GM19397 (cell line): Measurements from ENCODE around the gene KCNJ5.
A peak's percentile ranks its signal among the peaks of the same experiment; 100 is the strongest.

Experiments used
- ATAC-seq: cut with Tn5 transposase; IDR thresholded peaks from one replicate; pipeline ENCODE4 v1.9.1; 2021; ENCODE audit warnings: mild to moderate bottlenecking, moderate library complexity; ENCODE audit not compliant: unreplicated experiment

The KCNJ5 gene

DNA sequence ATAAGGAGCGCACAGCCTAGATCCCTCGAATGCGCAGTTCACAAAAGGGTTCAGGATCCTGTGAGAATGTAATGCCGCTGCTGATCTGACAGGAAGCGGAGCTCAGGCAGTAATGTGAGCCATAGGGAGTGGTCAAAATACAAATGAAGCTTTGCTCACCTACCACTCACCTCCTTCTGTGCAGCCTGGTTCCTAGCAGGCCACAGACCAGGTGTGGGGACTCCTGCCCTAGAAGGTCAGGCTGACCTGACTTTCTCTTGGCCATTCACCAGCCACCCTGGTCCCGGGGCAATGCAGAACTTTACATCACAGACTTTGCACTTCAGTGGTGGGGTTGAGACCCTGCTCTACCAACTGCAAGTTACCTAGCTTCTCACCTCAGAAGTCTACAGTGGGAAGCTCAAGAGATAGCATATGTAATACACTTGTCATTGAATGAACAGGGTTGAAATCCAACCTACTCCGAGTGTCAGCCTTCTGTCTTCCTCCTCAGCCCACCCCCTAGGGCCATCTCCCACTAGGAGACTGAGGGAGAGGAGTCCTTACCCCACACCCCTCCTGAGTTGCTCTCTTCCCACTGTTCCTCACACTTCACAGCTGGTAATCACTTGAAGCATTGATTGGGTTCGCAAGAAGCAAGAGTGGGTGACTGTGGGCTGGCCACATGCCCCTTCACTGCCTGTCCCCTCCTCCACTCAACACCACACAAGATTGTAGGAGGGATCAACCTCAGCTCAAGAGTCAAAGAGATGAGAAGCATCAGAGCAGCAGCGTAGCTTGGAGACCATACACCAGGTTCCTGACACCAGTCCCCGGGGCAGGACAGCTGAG, 22.1 kb upstream of the KCNJ5 start:
- ATAC-seq: no peak

DNA sequence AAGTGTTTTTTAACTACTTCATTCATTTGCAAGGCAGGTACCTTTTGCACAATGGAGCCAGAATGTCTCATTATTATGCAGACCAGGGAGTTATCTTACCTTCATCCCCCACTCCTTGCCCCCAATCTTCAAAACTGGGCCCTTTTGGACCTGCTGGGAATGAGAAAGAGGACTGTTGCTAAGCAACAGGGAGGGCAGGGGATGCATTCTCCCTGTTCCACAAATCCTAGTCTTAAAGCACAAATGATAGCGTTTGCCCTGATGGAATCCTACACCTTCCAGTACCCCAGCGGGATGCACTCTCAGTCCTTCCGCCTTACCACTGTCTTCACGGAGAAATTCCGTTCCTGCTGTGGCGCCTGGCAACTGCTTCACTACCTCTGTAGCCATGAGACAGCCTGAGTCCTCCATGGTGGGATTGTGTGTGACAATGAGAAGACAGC, 20.0 kb upstream of the KCNJ5 start:
- no peak for ATAC-seq

DNA sequence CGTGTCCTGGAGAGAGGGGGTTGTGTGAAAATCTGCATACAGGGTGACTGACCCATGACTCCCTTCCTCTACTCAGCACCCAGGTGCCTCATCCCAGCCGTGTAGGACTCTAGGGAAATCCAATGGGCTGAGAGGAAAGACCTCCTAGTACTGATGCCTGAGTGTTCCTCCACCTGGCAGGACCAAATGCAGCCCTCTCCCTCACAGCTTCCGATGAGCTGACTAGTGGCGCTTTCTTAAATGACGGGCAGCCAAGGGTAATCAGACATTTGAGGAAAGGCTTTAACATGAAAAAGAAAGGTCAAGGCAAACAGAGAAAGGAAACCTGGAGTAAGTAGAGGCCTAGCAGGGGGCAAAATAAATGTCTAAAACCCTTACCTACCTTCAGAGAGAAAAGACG, 19.1 kb upstream of the KCNJ5 start:
- ATAC-seq: no peak

DNA sequence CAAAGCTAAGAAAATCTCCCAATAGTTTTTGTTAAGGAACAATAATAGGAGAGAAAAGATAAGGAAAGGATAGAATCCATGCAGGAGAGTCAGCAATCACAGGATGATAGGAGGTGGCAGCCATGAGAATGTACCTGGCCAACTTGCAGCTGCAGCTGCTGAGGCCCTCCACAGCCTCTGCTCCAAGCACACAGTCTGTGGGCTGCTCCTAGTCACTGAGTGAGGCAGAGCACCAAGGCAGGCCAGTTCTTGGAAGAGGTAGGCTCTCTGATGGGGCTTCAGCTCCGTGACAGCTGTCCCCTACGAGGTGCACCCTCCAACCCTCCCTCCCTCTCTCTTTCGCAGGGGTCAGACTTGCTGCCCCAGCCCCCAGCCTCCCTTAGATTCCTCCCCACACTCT, 18.6 kb upstream of the KCNJ5 start:
- no peak for ATAC-seq

DNA sequence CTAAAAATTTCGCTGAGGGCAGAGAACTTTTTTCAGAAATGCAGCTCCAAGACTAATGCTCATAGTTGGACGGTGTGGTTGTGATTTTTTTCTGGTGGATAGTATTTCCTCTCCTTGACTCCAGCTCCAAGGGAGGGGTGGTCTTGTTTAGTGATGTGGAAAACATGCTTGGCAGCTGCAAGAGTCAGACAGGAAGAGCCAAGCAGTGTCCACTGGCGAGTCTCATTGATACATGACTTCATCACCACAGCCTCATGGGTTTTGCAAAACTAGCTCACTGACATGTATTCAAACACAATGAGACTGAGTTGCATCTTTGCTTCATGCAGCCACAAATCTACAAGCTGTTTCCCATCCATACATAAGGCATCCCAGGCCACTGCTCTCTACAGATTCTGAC, 16.7 kb upstream of the KCNJ5 start:
- ATAC-seq: no peak

DNA sequence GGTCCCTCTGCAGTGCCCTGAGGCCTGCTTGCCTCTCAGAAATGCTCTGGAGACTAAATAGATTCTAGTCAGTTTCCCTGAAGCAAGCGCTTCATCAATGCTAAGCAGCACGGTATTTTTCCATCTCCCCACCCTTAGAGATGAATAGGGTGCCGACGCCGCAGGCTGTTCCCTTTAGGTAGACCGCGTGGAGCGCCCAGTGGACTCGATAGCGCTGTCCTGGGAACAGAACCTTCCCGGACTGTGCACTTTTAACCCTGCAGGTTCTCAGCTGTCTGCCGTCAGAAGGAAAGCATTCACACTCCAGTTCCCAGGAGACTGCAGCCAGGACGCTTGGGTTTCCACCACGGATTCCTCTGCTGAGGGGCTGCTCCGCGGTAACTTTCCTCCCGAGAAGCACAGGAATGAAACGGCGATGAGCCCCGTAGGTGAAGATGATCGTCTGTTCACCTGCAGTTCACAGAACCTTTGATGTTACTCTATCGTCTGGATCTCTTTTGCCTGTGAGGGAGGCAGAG, 15.0 kb upstream of the KCNJ5 start:
- ATAC-seq: no peak

DNA sequence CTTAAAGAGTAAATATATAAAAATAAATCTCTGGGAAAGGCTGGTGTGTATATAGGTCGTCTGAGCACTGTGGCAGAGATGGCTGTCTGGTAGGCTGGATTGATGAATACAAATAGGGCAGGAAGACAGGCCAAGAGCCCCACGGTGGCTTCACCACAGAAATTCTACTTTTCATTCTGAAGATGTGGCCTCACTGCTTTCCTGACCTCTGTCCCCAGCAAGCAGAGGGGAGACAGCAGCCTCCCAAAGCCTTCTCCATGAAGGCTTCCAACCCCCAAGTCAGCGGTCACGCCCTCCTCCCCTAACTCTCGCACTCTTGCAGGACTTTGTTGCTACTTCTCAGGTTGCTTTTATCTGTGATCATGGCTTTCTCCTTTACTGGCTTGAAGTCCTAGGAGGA, 13.4 kb upstream of the KCNJ5 start:
- no peak for ATAC-seq

DNA sequence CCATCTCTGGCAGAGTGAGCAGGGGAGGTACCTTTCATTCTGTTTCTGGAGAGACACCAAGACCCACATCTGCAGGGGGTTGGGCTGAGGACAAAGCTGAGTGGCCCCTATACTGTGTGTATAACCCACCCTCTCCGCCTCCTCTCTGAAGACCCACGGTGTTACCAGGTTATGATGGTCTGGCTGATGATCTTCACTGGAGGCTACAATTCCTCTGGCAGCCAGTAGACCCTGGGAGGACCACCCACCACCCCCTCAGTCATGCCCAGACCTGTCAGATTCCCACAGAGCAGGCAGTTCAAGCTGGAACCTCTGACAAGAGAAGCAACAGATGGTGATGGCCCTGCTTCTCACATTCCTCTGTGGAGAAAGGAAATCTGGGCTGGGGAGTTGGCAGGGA, 12.7 kb upstream of the KCNJ5 start:
- ATAC-seq: no peak

DNA sequence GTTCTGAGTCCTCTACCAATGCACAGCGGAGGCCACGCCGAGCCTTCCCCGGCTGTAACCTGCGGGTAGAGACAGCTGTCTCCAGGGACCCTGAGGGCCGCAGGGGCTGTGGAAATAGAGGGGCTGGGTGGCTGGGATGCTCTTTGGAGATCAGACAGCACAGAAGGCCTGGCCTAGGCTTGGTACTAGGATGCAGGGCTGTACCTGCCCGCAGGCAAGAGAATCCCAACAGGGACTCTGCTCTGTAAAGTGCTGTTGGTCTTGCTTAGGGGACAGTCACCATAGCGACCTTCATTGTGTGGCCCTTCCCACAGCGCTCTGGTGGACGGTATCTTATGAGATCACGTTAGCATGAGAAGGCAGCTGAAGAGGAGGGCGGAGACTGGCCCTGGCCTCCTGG, 11.3 kb upstream of the KCNJ5 start:
- ATAC-seq: no peak

DNA sequence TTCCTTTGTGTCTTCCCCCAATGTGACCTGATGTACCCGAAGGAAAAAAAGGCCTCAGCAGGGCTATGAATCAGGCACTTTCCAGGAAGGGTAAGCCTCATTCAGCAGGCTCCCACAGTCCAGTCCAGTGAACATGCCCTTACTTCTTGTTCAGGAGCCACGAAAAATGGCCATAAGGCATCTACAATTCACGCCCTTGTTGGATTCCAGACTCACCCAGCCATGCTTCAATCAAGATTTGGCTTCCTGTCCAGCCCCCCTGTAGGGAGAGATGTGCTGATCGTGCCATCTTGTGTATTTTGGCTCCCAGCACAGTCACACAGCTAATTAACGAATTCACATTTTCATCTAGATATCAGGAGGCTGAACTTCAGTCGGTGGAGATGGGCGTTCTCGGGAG, 9.9 kb upstream of the KCNJ5 start:
- ATAC-seq: no peak

DNA sequence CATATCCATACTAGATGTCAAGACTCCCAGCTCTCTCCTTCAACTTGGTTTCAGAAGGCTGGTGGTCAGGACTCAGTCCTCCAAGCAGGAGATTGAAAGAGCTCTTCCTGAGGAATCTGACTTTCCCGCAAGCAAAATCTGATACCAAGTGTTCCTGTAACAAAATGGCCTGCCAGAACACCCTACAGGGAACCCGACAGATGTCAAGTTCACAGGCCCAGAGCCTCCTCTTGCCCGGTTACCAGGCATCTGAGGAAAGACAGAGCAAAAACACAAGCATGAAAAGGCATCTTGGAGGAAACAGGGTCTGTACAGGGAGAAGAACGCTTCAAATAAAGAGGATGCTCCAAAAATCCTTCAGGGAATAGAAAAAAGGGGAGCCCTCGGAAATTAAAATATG, 8.7 kb upstream of the KCNJ5 start:
- ATAC-seq: no peak

DNA sequence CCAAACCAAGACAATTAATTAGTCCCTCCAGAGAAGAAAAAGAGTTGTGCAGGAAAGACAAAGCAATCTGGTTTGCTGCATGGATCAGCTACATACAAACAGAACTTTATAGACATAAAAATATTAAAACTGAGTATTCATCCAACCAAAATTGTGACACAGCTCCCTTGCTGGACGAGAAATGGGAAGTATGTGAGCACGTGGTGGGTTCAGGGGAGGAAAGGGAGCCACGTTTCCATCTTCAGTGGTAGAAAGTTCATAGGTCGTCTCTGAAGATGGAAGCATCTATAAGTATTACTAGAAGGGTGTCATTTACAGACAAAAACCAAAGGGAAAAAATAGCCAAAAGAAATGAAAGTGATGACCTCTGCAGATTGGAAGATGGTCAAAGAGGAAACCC, 7.1 kb upstream of the KCNJ5 start:
- ATAC-seq: no peak

DNA sequence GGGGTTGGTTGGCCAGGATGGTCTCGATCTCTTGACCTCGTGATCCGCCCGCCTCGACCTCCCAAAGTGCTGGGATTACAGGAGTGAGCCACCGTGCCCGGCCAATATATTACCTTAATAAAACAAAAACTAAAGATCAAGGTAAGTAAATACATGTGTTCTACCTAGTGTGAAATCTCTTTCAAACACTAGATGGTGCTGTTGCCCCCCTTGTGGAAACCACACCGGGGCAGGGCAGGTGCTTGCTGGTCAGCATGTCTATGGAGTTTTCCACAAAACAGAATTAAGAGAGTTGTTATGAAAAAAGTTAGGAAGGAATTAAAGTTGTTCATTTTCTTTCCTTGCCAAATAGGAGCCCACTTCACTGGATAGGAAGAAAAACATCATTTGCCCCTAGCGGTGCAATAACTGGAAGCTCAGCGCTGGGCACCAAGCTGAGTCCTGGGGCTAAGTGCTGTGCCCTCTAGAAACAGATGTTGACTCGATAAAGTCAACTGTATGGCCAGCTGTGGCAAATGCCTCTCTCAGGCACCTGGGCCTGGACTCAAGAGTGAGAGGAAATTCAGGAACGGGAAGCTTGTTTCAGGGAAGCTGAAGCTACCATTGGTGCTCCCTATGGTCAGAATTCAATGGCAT, 6.3 kb upstream of the KCNJ5 start:
- peak; percentile 75 for ATAC-seq

DNA sequence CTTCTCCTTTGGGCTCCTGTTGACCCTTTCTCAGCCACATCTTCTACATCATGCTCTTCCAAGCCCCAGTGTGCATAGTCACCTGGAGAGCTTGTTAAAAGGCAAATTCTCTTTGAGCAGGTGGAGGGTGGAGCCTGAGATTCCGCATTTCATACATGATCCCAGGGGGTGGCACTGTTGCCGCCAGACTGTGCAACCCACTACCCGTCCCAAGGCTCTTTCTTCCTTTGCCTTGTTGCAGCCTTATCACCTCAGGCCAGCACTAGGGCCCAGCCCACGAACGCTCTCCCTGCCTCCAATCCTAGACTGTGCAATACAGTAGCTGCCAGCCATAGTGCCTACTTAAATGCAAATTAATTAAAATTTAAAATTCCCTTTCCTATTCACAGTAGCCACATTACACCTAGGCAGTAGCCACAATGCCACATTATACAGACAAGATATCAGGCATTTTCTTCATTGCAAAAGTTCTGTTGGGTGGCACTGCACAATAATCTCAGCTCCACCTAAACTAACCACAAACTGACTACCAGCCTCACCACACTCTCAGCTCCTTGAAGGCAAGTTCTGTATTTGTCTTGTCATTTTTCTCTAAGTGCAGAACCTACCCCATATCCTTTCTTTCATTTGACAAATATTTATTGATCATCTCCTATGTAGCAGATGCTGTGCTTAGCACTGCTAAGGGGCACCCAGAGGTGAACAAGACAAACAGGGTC, 4.6 kb upstream of the KCNJ5 start:
- no peak for ATAC-seq

DNA sequence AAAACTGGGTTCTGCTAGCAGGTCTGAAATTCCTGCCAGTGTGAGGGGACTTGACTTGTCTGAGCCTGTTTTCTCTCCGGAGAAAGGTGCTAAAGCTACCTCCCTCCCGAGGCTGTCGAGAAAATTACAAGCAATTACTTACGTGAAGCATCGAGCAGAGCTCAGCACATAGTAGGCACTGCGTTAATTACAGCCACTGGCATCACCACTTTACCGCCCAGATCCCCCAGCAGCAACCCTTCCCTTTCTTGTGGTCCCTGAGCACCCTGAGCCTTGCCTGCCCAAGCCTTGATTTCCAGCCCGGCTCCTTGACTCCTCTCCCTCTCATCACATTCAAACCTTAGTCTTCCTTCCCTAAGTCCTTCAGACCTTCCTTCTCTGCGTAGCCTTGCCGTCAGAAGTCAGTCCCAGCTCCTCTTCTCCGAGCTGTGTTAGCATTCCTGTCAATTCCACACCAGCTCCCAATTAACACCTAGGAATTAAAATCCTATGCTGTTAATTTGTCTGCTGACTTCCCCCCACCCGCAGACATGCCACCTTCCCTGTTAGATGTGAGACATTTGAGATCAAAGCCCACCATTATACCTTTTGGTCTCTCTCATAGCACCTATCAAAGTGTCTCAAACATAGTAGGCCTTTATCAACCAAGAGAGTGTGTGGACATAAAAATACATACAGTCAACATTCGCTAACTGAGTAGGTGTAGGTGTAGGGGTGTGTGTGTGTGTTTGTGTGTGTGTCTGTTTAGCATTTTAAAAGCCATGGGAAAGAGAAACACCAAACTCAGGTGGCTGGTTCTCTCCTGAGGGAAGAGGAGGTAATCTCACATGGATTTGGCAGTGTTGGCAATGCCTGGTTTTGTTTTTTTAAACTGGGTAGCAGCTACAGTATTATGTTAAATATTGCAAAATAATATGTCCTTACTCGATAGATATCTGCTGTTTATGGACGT, 2.8 kb upstream of the KCNJ5 start:
- no peak for ATAC-seq

DNA sequence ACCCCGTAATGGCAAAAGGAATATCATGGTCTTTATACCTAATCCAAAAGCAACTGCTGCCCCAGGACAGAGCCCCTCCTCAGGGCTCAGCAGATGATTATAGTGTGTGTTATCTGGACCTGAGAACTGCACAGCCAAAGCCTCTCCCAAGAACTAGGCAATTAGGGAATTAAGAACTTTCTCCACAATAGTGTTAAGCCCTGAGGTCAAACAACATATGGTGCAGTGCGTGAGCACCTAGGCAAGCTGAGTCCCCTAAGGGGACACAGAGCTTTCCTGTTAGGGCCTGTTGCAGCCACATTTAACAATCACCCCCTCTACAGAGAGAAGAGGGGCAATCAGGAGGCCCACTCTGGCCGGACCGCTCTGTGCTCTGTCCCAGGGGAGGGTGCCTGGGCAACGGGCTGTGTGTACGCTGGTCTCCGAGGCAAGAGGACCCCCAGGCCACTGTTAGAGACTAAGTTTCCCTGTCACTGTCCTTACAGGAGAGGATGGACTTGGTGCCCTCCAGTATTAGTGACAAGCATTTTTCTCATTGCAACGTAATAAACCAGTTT, 1.4 kb upstream of the KCNJ5 start:
- no peak for ATAC-seq

DNA sequence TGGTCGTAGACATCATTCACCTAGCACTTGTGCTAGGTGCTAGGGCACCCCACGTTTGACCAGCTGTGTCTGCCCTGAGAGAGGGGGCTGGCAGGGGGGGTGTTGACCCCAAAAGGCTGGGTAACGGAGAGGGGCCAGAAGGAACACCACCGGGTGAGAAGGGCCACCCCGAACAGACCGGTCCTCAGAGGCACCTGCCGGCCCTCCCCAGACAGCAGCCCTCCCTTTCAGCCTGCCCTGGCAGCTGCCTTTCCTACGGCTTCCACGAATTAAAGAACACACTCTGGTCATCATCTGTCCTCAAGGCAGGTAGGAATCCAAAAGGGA, 977 bp upstream of the KCNJ5 start:
- ATAC-seq: no peak

DNA sequence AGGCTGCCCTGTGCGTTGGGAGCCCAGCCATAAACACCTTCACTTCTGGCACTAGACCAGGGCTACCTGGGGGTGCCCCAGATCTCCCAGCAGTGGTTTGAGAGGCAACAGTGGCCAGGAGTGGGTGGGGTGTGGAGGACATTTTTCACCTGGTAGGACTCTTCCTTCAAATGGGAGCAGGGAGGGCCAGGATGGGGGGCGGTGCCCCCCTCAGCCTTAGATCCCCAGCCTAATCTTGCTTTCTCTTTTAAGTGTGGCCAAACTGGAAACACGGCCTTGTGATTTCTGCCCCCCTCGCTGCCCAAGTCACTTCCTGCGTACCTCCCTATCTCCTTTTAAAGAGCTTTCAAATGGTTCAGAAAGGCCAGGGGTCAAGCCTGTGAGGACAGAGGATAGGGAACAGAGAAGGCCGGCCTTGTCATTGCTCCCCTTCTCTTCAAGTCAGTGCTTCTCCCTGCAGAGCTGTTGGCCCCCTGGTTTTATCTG, 800 bp downstream of the KCNJ5 start:
- ATAC-seq: no peak

DNA sequence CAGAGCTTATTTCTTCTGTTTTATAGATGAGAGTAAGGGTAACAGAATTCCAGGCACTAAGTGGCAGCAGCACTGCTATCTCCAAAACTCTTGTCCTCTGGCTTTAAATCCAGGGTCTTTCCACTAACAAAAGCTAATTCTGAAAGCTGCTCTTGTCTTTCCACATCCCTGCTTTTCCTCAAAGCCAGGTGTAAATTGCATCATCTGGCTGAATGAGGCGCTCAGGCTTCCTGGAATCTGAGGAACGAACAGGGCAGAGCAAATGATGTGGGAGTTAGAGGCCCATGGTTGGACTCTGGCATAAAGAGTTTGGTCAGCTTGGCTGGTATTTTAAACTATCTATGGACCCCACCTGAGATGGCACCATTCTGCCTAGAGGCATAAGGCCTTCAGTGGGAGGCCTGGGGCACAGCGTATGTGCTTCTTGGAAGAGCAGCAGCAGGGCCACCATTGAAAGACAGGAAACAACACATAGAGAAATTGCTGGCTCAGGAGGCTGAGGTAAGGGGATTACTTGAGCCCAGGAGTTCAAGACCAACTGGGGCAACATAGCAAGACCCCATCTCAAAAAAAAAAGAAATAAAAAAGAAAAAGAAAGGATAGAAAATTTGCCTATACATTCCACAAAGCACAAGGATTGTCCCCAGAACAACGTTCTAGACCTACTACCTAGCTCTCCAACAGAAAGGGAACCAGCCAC, 1.9 kb downstream of the KCNJ5 start:
- no peak for ATAC-seq
